ENCODE results near the gene OPRD1.

GRCh38 chr1:28900562-28900961 lies 88.6 kb downstream of the OPRD1 start:
- TF ChIP-seq POLR2A (IDR thresholded peaks at IDR 0.05; ENCODE audit: low read depth, low read length), result no peak
- TF ChIP-seq POLR2AphosphoS5 (IDR thresholded peaks at IDR 0.05; ENCODE audit: low read depth, low read length), result no peak
